CD8-positive, alpha-beta memory T cell (primary cell): ENCODE results near the gene DNASE1L2. TPM values are rescaled to one million over a fixed set of nuclear protein-coding genes. Genes with fewer than 3 reads are reported as not detected.
"Not testable (repeated sequence)": the region's sequence is repeated elsewhere in the genome, so short reads cannot be mapped to it uniquely, and the experiment has no call there.

Source experiments
- CTCF ChIA-PET: fragments of 350-600 bp; sonication (Branson Sonifier 250); formaldehyde crosslinking; loops from one replicate; lab custom pipeline; 2021; ENCODE audit warnings: antibody characterized with exemption; lab: Charles Lee
- POLR2A ChIA-PET: fragments of 350-600 bp; sonication (Branson Sonifier 250); formaldehyde crosslinking; loops from one replicate; lab custom pipeline; 2021; ENCODE audit warnings: antibody characterized with exemption; lab: Charles Lee
- DNase-seq, 5 donors: peaks; one replicate each; pipeline versions ENCODE4 v3.0.0 to v3.0.0-alpha.2; 2020 to 2022; ENCODE audit warnings: mixed read lengths in 1 of 5
- H3K27ac ChIP-seq: one replicate; pipeline ENCODE4 v1.7.0; 2013; ENCODE audit warnings: low read depth, mild to moderate bottlenecking, low read length, moderate library complexity
- H3K27me3 ChIP-seq: 2 replicates; pipeline ENCODE4 v1.7.0; 2013; ENCODE audit warnings: low read length, mild to moderate bottlenecking; ENCODE audit not compliant: insufficient read depth, poor library complexity, severe bottlenecking
- H3K36me3 ChIP-seq: 2 replicates; pipeline ENCODE4 v1.7.0; 2013; ENCODE audit warnings: mild to moderate bottlenecking, low read length, moderate library complexity; ENCODE audit not compliant: insufficient read depth
- H3K4me1 ChIP-seq: 2 replicates; pipeline ENCODE4 v1.7.0; 2013; ENCODE audit warnings: mild to moderate bottlenecking, low read length, moderate library complexity; ENCODE audit not compliant: insufficient read depth
- H3K4me3 ChIP-seq: 2 replicates; pipeline ENCODE4 v1.7.0; 2013; ENCODE audit warnings: mild to moderate bottlenecking, low read length
- H3K9me3 ChIP-seq: 2 replicates; pipeline ENCODE4 v1.7.0; 2013; ENCODE audit warnings: mild to moderate bottlenecking, low read length
- H3K27ac Mint-ChIP-seq, 8 donors: one replicate each; pipeline ENCODE4 v1.8.0; 2020 to 2021; ENCODE audit warnings: mixed read lengths in 8 of 8, mild to moderate bottlenecking in 6 of 8, inconsistent platforms in 3 of 8, moderate library complexity in 3 of 8
- H3K27me3 Mint-ChIP-seq, 2 donors: one replicate each; pipeline ENCODE4 v1.8.0; 2020 to 2021; ENCODE audit warnings: mixed read lengths in 2 of 2, mild to moderate bottlenecking in 1 of 2, moderate library complexity in 1 of 2
- H3K36me3 Mint-ChIP-seq, 3 donors: one replicate each; pipeline ENCODE4 v1.8.0; 2020 to 2021; ENCODE audit warnings: mixed read lengths in 3 of 3, inconsistent platforms in 1 of 3, mild to moderate bottlenecking in 1 of 3
- H3K4me1 Mint-ChIP-seq, 3 donors: one replicate each; pipeline ENCODE4 v1.8.0; 2020 to 2021; ENCODE audit warnings: mixed read lengths in 3 of 3, inconsistent platforms in 1 of 3, mild to moderate bottlenecking in 1 of 3
- H3K4me3 Mint-ChIP-seq, 7 donors: one replicate each; pipeline ENCODE4 v1.8.0; 2020 to 2021; ENCODE audit warnings: mixed read lengths in 7 of 7, mild to moderate bottlenecking in 6 of 7, moderate library complexity in 4 of 7, inconsistent platforms in 2 of 7
- H3K9me3 Mint-ChIP-seq, 5 donors: one replicate each; pipeline ENCODE4 v1.8.0; 2020 to 2022; ENCODE audit warnings: mixed read lengths in 5 of 5, mild to moderate bottlenecking in 3 of 5, moderate library complexity in 2 of 5, inconsistent platforms in 1 of 5
- polyA plus RNA-seq: library from polyadenylated mRNA; unstranded; fragments of 300-500 nt; fragmentation: Illumina TruSeq; gene quantifications from one replicate; pipeline ENCODE4 v1.2.3, GENCODE V29; 2021
- total RNA-seq, 2 experiments: library from RNA; stranded (reverse); gene quantifications; one replicate each; pipeline ENCODE4 v1.2.3, GENCODE V29; 2021

Gene DNASE1L2
- total and polyA plus RNA-seq, 3 experiments from 2014 or later = 1.4 to 1.5 TPM; not detected in 1

- H3K9me3 Mint-ChIP-seq, H3K4me3 ChIP-seq, CTCF ChIA-PET, H3K4me1 ChIP-seq, H3K36me3 ChIP-seq, H3K27me3 ChIP-seq, H3K4me1 Mint-ChIP-seq, H3K9me3 ChIP-seq, H3K27ac ChIP-seq, H3K27me3 Mint-ChIP-seq, POLR2A ChIA-PET, DNase-seq: not testable (repeated sequence)
- Mint-ChIP-seq H3K27ac (peak overlapping the region in 1 of 8 donors; percentile 74), H3K36me3 (peaks cover 0 to 29% (median 3%) of the 10 kb centered on the region in 3 donors), H3K4me3 (peak overlapping the region in 1 of 7 donors; percentile 27)
These were observed 4.1 kb downstream of the DNASE1L2 start for GRCh38 chr16:2240331-2240730.

GRCh38 chr16:2242598-2242997, 6.4 kb downstream of the DNASE1L2 start:
- Histone ChIP-seq H3K4me1 (no peaks in the 10 kb centered on the region), H3K27me3 (no peaks in the 10 kb centered on the region), H3K27ac (no peak overlapping the region), H3K9me3 (no peaks in the 10 kb centered on the region), H3K4me3 (no peak overlapping the region), H3K36me3 (peaks cover 5% of the 10 kb centered on the region)
- no peak overlapping the region for H3K27ac Mint-ChIP-seq
- no peaks in the 10 kb centered on the region for H3K9me3 Mint-ChIP-seq
- CTCF ChIA-PET = no interaction called here
- H3K4me1 Mint-ChIP-seq = no peaks in the 10 kb centered on the region
- H3K27me3 Mint-ChIP-seq = no peaks in the 10 kb centered on the region
- POLR2A ChIA-PET = no interaction called here
- no peak overlapping the region for H3K4me3 Mint-ChIP-seq
- no peak for DNase-seq
- H3K36me3 Mint-ChIP-seq = peaks cover 0 to 35% (median 3%) of the 10 kb centered on the region in 3 donors

- Mint-ChIP-seq H3K36me3 (peaks cover 0 to 35% (median 3%) of the 10 kb centered on the region in 3 donors), H3K4me1 (no peaks in the 10 kb centered on the region), H3K9me3 (no peaks in the 10 kb centered on the region), H3K27me3 (no peaks in the 10 kb centered on the region), H3K4me3 (no peak overlapping the region), H3K27ac (no peak overlapping the region)
- POLR2A ChIA-PET = no interaction called here
- no peaks in the 10 kb centered on the region for H3K4me1 ChIP-seq
- no peak overlapping the region for H3K27ac ChIP-seq
- no peak overlapping the region for H3K4me3 ChIP-seq
- H3K27me3 ChIP-seq = no peaks in the 10 kb centered on the region
- peaks cover 5% of the 10 kb centered on the region for H3K36me3 ChIP-seq
- H3K9me3 ChIP-seq = no peaks in the 10 kb centered on the region
- DNase-seq = no peak
- CTCF ChIA-PET = no interaction called here
These were observed 6.8 kb downstream of the DNASE1L2 start for GRCh38 chr16:2243031-2243528.

GRCh38 chr16:2243781-2244180, 7.5 kb downstream of the DNASE1L2 start:
- peaks cover 5% of the 10 kb centered on the region for H3K36me3 ChIP-seq

GRCh38 chr16:2244301-2244700, 8.1 kb downstream of the DNASE1L2 start:
- no peak for DNase-seq
- ChIA-PET CTCF (no interaction called here), POLR2A (no interaction called here)
- H3K27ac ChIP-seq = no peak overlapping the region
- no peaks in the 10 kb centered on the region for H3K27me3 ChIP-seq
- peaks cover 5% of the 10 kb centered on the region for H3K36me3 ChIP-seq
- Mint-ChIP-seq H3K36me3 (peaks cover 0 to 35% (median 3%) of the 10 kb centered on the region in 3 donors), H3K4me3 (no peak overlapping the region), H3K4me1 (no peaks in the 10 kb centered on the region), H3K27ac (no peak overlapping the region), H3K9me3 (no peaks in the 10 kb centered on the region), H3K27me3 (no peaks in the 10 kb centered on the region)
- H3K4me3 ChIP-seq = no peak overlapping the region
- H3K9me3 ChIP-seq = no peaks in the 10 kb centered on the region
- H3K4me1 ChIP-seq = no peaks in the 10 kb centered on the region

More at GRCh38 chr16:2243781-2244180, 7.5 kb downstream of the DNASE1L2 start:
- no peak overlapping the region for H3K27ac Mint-ChIP-seq
- no peak overlapping the region for H3K27ac ChIP-seq
- no peak overlapping the region for H3K4me3 Mint-ChIP-seq
- no peaks in the 10 kb centered on the region for H3K27me3 Mint-ChIP-seq
- DNase-seq = no peak
- no peaks in the 10 kb centered on the region for H3K27me3 ChIP-seq
- ChIA-PET POLR2A (no interaction called here), CTCF (no interaction called here)
- peaks cover 0 to 35% (median 3%) of the 10 kb centered on the region in 3 donors for H3K36me3 Mint-ChIP-seq
- no peaks in the 10 kb centered on the region for H3K4me1 Mint-ChIP-seq
- no peaks in the 10 kb centered on the region for H3K4me1 ChIP-seq
- H3K9me3 ChIP-seq = no peaks in the 10 kb centered on the region
- H3K9me3 Mint-ChIP-seq = no peaks in the 10 kb centered on the region
- no peak overlapping the region for H3K4me3 ChIP-seq

GRCh38 chr16:2244926-2245795, 8.9 kb downstream of the DNASE1L2 start:
- Mint-ChIP-seq H3K27ac (peak overlapping the region in 1 of 8 donors; percentile 50), H3K27me3 (no peaks in the 10 kb centered on the region), H3K36me3 (peaks cover 0 to 35% (median 3%) of the 10 kb centered on the region in 3 donors), H3K4me3 (no peak overlapping the region), H3K4me1 (no peaks in the 10 kb centered on the region), H3K9me3 (no peaks in the 10 kb centered on the region)
- H3K36me3 ChIP-seq = peaks cover 5% of the 10 kb centered on the region
- POLR2A ChIA-PET = no interaction called here
- no peak overlapping the region for H3K27ac ChIP-seq
- no peak overlapping the region for H3K4me3 ChIP-seq
- no peaks in the 10 kb centered on the region for H3K27me3 ChIP-seq
- peaks cover 2% of the 10 kb centered on the region for H3K4me1 ChIP-seq
- no peaks in the 10 kb centered on the region for H3K9me3 ChIP-seq
- CTCF ChIA-PET = no interaction called here
- DNase-seq = no peak

- H3K9me3 ChIP-seq = no peaks in the 10 kb centered on the region
- no peak overlapping the region for H3K4me3 ChIP-seq
- ChIA-PET POLR2A (no interaction called here), CTCF (no interaction called here)
- peaks cover 0 to 35% (median 3%) of the 10 kb centered on the region in 3 donors for H3K36me3 Mint-ChIP-seq
- peak overlapping the region in 1 of 8 donors; percentile 74 for H3K27ac Mint-ChIP-seq
- H3K4me3 Mint-ChIP-seq = no peak overlapping the region
- H3K27me3 Mint-ChIP-seq = no peaks in the 10 kb centered on the region
- H3K9me3 Mint-ChIP-seq = no peaks in the 10 kb centered on the region
- H3K27me3 ChIP-seq = no peaks in the 10 kb centered on the region
- H3K27ac ChIP-seq = no peak overlapping the region
- H3K36me3 ChIP-seq = peaks cover 5% of the 10 kb centered on the region
- peak in 1 of 5 donors; percentile 45 for DNase-seq
- H3K4me1 Mint-ChIP-seq = peaks cover 3 to 8% (median 8%) of the 10 kb centered on the region in 3 donors
- peaks cover 8% of the 10 kb centered on the region for H3K4me1 ChIP-seq
These were observed 10.1 kb downstream of the DNASE1L2 start for GRCh38 chr16:2246301-2246885.
